Measurements from ENCODE around the gene TBX1. TPM values are rescaled to one million over a fixed set of nuclear protein-coding genes. Genes with fewer than 3 reads are reported as not detected.

The TBX1 gene
- total and polyA plus RNA-seq, 10 of the 15 experiments (the other 5 are each of a cell fraction or from before 2014, with no cell fraction given) = not detected

GRCh38 chr22:19713650-19714311 lies 46.8 kb upstream of the TBX1 start (continued):
- TF ChIP-seq, protein P1, sequence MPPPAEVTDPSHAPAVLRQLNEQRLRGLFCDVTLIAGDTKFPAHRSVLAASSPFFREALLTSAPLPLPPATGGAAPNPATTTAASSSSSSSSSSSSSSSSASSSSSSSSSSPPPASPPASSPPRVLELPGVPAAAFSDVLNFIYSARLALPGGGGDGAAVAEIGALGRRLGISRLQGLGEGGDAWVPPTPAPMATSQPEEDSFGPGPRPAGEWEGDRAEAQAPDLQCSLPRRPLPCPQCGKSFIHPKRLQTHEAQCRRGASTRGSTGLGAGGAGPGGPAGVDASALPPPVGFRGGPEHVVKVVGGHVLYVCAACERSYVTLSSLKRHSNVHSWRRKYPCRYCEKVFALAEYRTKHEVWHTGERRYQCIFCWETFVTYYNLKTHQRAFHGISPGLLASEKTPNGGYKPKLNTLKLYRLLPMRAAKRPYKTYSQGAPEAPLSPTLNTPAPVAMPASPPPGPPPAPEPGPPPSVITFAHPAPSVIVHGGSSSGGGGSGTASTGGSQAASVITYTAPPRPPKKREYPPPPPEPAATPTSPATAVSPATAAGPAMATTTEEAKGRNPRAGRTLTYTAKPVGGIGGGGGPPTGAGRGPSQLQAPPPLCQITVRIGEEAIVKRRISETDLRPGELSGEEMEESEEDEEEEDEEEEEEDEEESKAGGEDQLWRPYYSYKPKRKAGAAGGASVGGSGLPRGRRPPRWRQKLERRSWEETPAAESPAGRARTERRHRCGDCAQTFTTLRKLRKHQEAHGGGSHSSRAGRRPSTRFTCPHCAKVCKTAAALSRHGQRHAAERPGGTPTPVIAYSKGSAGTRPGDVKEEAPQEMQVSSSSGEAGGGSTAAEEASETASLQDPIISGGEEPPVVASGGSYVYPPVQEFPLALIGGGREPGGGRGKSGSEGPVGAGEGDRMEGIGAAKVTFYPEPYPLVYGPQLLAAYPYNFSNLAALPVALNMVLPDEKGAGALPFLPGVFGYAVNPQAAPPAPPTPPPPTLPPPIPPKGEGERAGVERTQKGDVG (CRISPR knock-in tag; IDR thresholded peaks at IDR 0.05) = no peak
- no peak for TF ChIP-seq USF2 (IDR thresholded peaks at IDR 0.05; ENCODE audit: borderline replicate concordance, low read depth, low read length)

DNA sequence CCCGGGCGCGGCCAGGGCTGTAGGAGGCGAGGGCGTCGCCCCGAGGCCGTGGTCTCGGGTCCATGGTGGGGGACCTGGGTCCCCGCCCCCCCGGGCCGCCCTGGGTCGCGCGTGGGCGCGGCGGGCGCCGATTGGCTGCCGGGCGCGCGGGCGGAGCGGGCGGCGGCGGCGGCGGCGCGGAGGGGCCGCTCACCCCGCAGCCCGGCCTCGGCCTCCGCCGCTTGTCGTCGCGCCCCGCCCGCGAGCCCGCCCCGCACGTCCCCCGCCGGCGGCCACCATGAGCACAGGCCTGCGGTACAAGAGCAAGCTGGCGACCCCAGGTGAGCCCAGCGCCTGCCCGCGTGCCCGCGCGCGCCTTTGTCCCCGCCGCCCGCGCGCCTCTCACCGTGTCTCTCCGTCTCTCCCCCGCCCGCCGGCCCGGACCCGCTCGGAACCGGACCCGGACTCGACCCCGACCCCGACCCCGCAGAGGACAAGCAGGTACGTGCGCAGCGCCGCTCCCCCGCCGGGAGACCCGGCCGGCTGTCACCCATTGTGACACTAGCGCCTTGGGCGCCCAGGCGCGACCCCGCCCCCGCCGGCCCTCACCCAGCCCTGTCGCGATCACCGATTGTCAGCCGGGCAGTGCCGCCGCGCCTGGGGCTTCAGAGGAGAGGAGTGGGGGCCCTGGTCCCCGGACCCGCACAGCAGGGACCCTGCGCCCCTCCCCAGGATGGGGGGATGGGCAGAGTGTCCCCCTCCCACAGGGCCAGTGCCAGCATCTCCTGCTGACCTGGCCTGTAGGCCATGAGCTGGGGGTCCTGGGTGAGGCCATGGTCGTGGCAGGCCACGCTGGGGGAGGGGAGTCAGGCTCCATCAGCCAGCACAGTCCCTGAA lies 46.0 kb upstream of the TBX1 start, which contains the start of gene SEPTIN5:
Gene SEPTIN5, plus strand, starts transcription at position 192 of the 876 bp plus-strand sequence. Its CDS starts 86 bp downstream, at position 278.
- ChIA-PET POLR2A (no interaction called here), CTCF (interaction anchor here (2.0 kb wide), 1 partner anchor 33 kb away, joined by 5 read pairs; no protein-coding TSS in a partner anchor), SMC1A (ENCODE audit: uncharacterized antibody, unreplicated experiment) (no interaction called here), RAD21 (ENCODE audit: unreplicated experiment) (no interaction called here)
- intact Hi-C loops (cut with micrococcal nuclease; ENCODE audit: unreplicated experiment) (no loop called here), in situ Hi-C loops (cut with MboI) (no loop called here)
- H3K4me2 ChIP-seq (ENCODE audit: control insufficient read depth, insufficient read depth) = peak within 1 kb of the TSS; percentile 44; the same call in 1 of the 2 replicates
- H3K4me1 ChIP-seq (ENCODE audit: control insufficient read depth, insufficient read depth, low read length) = peaks cover 9% of the 10 kb centered on the region
- no peaks in the 10 kb centered on the region for H3K79me2 ChIP-seq (ENCODE audit: control insufficient read depth, insufficient read depth, low read length)
- peaks cover 2 to 4% of the 10 kb centered on the region in 2 experiments; a peak in 3 of 4 replicates for H3K27me3 ChIP-seq (replicated peaks in 1 of 2; ENCODE audit: control insufficient read depth in 2 of 2, insufficient read depth in 2 of 2, low read length in 1 of 2)
- H3K27ac ChIP-seq (ENCODE audit: control insufficient read depth, insufficient read depth) = no peak within 1 kb of the TSS
- H2AFZ ChIP-seq (ENCODE audit: control insufficient read depth, low read depth, low read length) = no peak within 1 kb of the TSS
- 0 out of 2 replicates have a peak within 1 kb of the TSS, but pooled peaks have one; percentile 16 for H3K4me3 ChIP-seq
- no peaks in the 10 kb centered on the region for H3K36me3 ChIP-seq (ENCODE audit: control insufficient read depth in 2 of 2, insufficient read depth in 2 of 2, low read length in 1 of 2)
- 2% methylated on average over 21 of the region's 106 CpGs for WGBS (ENCODE audit: insufficient coverage, insufficient replicate concordance, low lambda C conversion rate, missing lambda C conversion rate)
- BruUV-seq (replicated peaks) = no TSS peak
- TF ChIP-seq EGR1 (IDR thresholded peaks at IDR 0.05; ENCODE audit: borderline replicate concordance in 1 of 2, low read depth in 2 of 2, low read length in 2 of 2) (0 out of 3 replicates have a peak, but pooled peaks of 1 of the 2 experiments have one; percentile 12), BCL11A (IDR thresholded peaks at IDR 0.05; ENCODE audit: low read depth, low read length) (no peak)
- FAIRE-seq (no peak), ATAC-seq (no peak), DNase-seq (ENCODE audit: low read depth, low spot score) (no peak)
- no peaks in the 10 kb centered on the region for H4K20me1 ChIP-seq (ENCODE audit: control insufficient read depth, insufficient read depth)
- no peaks in the 10 kb centered on the region for H3K9me3 ChIP-seq (replicated peaks; ENCODE audit: control insufficient read depth, insufficient read depth, low read length)
- no peak within 1 kb of the TSS for H3K9ac ChIP-seq (ENCODE audit: control insufficient read depth, insufficient read depth, low read length)
